ENCODE results near the gene NTM. TPM values are rescaled to one million over a fixed set of nuclear protein-coding genes. Genes with fewer than 3 reads are reported as not detected.

Gene NTM
- total RNA-seq, 1 experiment from 2014 or later = not detected

DNA sequence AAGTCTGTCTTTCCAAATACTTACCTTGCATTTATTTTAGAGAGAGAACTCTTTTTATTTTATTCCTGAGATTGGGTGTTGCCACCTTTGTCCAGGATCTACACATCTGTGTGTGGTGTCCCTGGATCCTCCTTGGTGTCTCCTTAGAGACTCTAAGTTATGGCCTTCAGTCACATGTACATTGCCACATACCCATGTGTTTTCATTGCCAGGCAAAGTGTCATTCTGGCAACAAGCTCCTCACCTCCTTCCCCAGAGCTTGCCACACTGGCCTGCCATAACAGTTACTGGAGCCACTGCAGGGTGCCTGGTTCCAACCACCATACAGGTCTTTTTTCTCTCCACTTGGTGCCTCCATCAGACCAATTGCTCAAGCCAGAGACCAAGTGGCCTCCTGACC, 379.7 kb downstream of the NTM start:
- no peaks in the 10 kb centered on the region for H3K4me1 ChIP-seq (ENCODE audit: control insufficient read depth in 1 of 2, insufficient read depth in 2 of 2, low read length in 2 of 2)
- H3K27ac ChIP-seq (ENCODE audit: low read depth, low read length) = no peak overlapping the region
- no peak overlapping the region for H3K9ac ChIP-seq (ENCODE audit: low read length)
- ChIA-PET RAD21 (ENCODE audit: low non-redundant PET in 1 of 2, low total read pairs in 2 of 2, uncharacterized antibody in 2 of 2, unreplicated experiment in 2 of 2) (no interaction called here), CTCF (no interaction called here), POLR2A (no interaction called here)
- no peak for DNase-seq (ENCODE audit: low read depth, low spot score)
- intact Hi-C loops (cut with micrococcal nuclease) = no loop called here
- H3K9me3 ChIP-seq (ENCODE audit: control insufficient read depth in 1 of 2, insufficient read depth in 1 of 2, low read depth in 1 of 2, low read length in 2 of 2) = peaks cover 2 to 3% of the 10 kb centered on the region in 2 experiments; a peak in 2 of 4 replicates
- no peaks in the 10 kb centered on the region for H3K27me3 ChIP-seq (ENCODE audit: insufficient read depth, low read length)
- no TSS peak for BruUV-seq (replicated peaks)
- no peaks in the 10 kb centered on the region for H3K79me2 ChIP-seq (ENCODE audit: insufficient read depth, low read length)
- no peaks in the 10 kb centered on the region for H4K20me1 ChIP-seq (ENCODE audit: insufficient read depth)
- no peak overlapping the region for H2AFZ ChIP-seq (ENCODE audit: low read depth, low read length, poor library complexity, severe bottlenecking)
- H3K4me3 ChIP-seq (replicated peaks in 1 of 2; ENCODE audit: low read depth in 1 of 2, low read length in 2 of 2) = no peak overlapping the region
- no peak for ATAC-seq
- H3K9me2 ChIP-seq (ENCODE audit: insufficient read depth) = no peaks in the 10 kb centered on the region
- TF ChIP-seq SRF (IDR thresholded peaks at IDR 0.05; ENCODE audit: low read depth) (no peak), POLR2A (IDR thresholded peaks at IDR 0.05; ENCODE audit: borderline replicate concordance, extremely low read depth, insufficient read depth, insufficient read length) (no peak), RAD21 (IDR thresholded peaks at IDR 0.05; ENCODE audit: low read depth) (no peak), CBX3 (IDR thresholded peaks at IDR 0.05; ENCODE audit: low read depth) (no peak), TCF7L2 (IDR thresholded peaks at IDR 0.05; ENCODE audit: borderline replicate concordance, extremely low read depth, insufficient read depth, insufficient read length) (no peak), JUND (IDR thresholded peaks at IDR 0.05) (no peak), SP1 (IDR thresholded peaks at IDR 0.05; ENCODE audit: low read depth) (no peak), ELF1 (IDR thresholded peaks at IDR 0.05; ENCODE audit: borderline replicate concordance, low read depth) (no peak)
- TF ChIP-seq, protein P1, sequence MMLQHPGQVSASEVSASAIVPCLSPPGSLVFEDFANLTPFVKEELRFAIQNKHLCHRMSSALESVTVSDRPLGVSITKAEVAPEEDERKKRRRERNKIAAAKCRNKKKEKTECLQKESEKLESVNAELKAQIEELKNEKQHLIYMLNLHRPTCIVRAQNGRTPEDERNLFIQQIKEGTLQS (IDR thresholded peaks at IDR 0.05) = no peak
- TF ChIP-seq, protein P2, sequence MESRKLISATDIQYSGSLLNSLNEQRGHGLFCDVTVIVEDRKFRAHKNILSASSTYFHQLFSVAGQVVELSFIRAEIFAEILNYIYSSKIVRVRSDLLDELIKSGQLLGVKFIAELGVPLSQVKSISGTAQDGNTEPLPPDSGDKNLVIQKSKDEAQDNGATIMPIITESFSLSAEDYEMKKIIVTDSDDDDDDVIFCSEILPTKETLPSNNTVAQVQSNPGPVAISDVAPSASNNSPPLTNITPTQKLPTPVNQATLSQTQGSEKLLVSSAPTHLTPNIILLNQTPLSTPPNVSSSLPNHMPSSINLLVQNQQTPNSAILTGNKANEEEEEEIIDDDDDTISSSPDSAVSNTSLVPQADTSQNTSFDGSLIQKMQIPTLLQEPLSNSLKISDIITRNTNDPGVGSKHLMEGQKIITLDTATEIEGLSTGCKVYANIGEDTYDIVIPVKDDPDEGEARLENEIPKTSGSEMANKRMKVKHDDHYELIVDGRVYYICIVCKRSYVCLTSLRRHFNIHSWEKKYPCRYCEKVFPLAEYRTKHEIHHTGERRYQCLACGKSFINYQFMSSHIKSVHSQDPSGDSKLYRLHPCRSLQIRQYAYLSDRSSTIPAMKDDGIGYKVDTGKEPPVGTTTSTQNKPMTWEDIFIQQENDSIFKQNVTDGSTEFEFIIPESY (IDR thresholded peaks at IDR 0.05; ENCODE audit: extremely low read depth, insufficient replicate concordance, low read length) = no peak
- no peaks in the 10 kb centered on the region for H3K36me3 ChIP-seq (ENCODE audit: control insufficient read depth in 1 of 2, insufficient read depth in 2 of 2, low read length in 2 of 2)
- H3K4me2 ChIP-seq (ENCODE audit: low read length) = no peak overlapping the region

All from HCT116 (cell line).